HG02938 (cell line): ENCODE data around the gene RBM17.
"Not testable (repeated sequence)": the region's sequence is repeated elsewhere in the genome, so short reads cannot be mapped to it uniquely, and the experiment has no call there.

Source experiments
- ATAC-seq: cut with Tn5 transposase; IDR thresholded peaks from one replicate; pipeline ENCODE4 v1.9.1; 2021; ENCODE audit warnings: mild to moderate bottlenecking, moderate library complexity; ENCODE audit not compliant: unreplicated experiment

RBM17 gene

GRCh38 chr10:6055929-6056328, 32.9 kb upstream of the RBM17 start:
- ATAC-seq: no peak

DNA sequence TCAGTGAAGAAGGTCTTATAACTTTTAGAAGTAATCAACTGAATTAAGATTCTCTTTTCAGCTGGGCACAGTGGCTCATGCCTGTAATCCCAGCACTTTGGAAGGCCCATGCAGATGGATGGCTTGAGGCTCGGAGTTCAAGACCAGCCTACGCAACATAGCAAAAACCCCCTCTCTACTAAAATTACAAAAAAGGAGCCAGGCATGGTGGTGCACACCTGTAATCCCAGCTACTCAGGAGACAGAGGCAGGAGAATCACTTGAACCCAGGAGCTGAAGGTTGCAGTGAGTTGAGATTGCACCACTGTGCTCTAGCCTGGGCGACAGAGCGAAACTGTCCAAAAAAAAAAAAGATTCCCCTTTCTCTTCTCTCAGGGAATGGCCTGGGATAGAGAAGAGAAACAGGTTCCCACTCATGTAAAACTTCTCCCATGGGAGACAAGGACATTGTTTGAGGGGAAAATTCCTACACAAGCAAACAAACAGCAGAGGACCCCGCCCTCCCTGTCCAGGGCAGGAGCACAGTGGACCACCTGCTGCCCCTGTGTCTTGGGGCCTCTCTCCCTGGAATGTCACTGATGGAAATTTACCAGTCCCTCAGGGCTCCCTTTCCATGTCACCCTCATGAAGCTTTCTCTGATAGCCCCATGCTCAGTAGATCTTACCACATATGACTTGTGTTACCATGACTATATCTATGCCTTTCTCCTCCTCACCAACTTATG, 32.3 kb upstream of the RBM17 start:
- ATAC-seq: no peak

- no peak for ATAC-seq
These were observed 30.0 kb upstream of the RBM17 start for GRCh38 chr10:6058682-6059475.

- no peak for ATAC-seq
These were observed 29.3 kb upstream of the RBM17 start for GRCh38 chr10:6059506-6059905.

GRCh38 chr10:6061056-6061455, 27.8 kb upstream of the RBM17 start:
- ATAC-seq: no peak

- ATAC-seq: no peak
These were observed 26.6 kb upstream of the RBM17 start, which contains the start of gene IL2RA for GRCh38 chr10:6062101-6062771. Gene IL2RA, minus strand, starts transcription at chr10:6062367. Its CDS starts 216 bp downstream, at chr10:6062151.

GRCh38 chr10:6064119-6064518, 24.7 kb upstream of the RBM17 start:
- no peak for ATAC-seq

DNA sequence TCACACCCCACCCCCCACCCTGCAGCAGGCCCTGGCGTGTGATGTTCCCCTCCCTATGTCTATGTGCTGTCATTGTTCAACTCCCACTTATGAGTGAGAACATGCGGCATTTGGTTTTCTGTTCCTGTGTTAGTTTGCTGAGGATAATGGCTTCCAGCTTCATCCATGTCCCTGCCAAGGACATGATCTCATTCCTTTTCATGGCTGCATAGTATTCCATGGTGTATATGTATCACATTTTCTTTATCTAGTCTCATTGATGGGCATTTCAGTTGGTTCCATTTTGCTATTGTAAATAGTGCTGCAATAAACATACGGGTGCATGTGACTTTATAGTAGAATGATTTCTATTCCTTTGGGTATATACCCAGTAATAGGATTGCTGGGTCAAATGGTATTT, 24.1 kb upstream of the RBM17 start:
- not testable (repeated sequence) for ATAC-seq

GRCh38 chr10:6065406-6065805, 23.4 kb upstream of the RBM17 start:
- ATAC-seq: no peak

GRCh38 chr10:6065835-6066234, 23.0 kb upstream of the RBM17 start:
- ATAC-seq: no peak

GRCh38 chr10:6067457-6067856, 21.4 kb upstream of the RBM17 start:
- no peak for ATAC-seq

GRCh38 chr10:6068006-6068405, 20.8 kb upstream of the RBM17 start:
- ATAC-seq: no peak

DNA sequence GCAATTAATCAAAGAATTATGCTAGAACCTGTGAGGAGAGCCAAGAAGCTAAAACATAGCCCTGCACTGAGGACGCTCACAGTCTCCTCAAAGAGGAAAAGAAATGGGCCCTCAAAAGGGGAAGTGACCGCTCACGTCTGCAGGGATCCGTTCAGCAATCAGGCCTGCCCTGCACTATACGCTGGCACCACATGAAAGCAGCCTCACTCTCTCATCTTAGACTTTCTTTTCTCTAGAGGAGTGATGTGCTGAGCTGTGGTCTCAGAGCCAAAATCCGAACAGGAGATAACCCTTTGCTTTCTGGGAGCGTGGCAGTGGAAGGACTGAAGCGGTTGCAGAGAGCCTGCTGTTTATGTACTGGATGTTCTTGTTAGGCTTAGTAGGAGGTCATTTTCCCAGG, 20.4 kb upstream of the RBM17 start:
- peak; percentile 47 for ATAC-seq

GRCh38 chr10:6069081-6069931, 19.5 kb upstream of the RBM17 start:
- no peak for ATAC-seq

DNA sequence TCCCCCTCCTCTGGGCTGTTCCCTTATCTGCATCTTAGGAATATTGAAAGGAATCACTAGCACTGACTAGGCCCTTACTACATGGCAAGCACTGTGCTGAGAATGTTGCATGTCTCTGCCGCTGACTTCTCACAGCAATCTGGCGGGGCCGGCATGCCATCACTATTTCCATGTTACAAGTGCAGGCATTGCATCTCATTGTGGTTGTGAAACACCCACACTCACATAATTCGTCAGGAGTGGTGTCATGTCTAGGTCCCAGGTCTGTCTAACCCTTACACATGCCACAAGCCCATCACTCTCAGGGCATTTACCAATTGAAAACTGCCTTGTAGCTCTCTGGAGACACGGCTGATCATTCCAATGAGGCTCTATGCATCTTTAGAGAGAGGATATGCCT, 18.2 kb upstream of the RBM17 start:
- ATAC-seq: no peak

DNA sequence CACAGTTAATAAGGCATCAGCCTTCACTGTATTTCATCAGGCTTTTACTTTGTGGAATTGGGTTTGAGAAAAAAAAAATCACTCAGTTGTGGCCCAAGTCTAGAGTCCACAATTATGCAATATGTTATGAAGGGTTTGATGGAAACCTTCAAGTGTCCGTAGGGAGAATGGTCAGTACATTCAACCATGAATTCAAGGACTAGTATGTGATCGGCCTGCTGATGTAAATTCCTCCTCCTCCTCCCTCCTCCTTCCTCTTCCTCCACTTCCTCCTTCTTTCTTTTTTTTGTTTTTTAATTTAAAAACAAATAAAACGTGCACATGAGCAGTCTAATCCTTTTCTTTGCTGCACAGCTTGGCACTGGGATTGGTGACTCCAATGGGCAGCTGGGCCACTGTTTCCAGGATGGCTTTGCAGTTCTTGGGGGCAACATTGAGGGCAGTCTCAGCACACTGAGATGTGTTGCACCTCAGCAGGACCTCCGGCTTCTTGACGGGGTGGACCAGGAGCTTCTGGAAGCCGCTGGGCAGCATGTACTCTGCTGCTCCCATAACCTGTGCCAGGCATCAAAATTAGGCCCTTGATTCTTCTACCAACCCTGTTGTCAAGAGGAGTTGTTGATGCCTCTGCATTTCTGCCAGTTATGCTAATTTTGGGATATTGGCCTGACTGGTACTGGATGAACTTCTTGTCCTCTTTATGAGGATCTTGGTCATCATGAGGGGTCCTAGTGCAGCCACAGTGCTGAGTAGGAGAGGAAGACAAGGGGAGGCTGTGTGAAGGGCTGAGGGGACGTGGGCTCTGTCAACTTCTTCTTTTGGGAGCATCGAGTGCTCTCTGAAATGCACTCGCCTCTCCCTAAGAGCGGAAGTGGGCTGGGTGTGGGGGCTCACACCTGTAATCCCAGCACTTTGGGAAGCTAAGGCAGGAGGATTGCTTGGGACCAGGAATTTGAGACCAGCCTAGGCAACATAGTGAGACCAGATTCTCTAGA, 17.4 kb upstream of the RBM17 start:
- ATAC-seq: peak; percentile 9

- peak; percentile 47 for ATAC-seq
These were observed 16.5 kb upstream of the RBM17 start for GRCh38 chr10:6072215-6072934.

GRCh38 chr10:6074489-6075301, 14.1 kb upstream of the RBM17 start:
- ATAC-seq: no peak
